Activated CD8-positive, alpha-beta memory T cell treated with anti-CD3 and anti-CD28 coated beads, Interleukin-2, amount 50 U/mL, for 48 hours (primary cell): ENCODE results near the gene C9orf153.

Experiments
- DNase-seq: peaks from one replicate; pipeline ENCODE4 v3.0.0-alpha.2; 2020

Gene C9orf153

DNA sequence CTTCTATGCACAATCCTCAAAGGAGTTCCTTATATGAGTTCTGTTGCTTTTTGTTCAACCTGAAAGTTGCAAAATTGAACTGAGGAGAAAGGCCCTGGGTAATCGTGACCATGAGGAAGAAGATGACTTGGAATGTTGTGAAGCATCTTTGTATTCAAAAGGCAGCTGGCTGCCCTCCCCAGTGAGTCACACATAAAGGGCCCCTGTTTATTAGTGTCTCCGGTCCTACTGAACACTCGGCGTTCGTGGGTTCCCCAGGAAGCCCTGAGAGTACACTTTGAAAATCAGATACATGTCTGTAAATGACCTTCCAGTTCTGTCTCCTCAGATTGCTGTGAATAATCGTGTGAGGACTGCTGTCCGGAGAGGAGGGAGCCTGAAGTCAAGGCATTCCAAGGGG lies 73.6 kb downstream of the C9orf153 start:
- DNase-seq: no peak

DNA sequence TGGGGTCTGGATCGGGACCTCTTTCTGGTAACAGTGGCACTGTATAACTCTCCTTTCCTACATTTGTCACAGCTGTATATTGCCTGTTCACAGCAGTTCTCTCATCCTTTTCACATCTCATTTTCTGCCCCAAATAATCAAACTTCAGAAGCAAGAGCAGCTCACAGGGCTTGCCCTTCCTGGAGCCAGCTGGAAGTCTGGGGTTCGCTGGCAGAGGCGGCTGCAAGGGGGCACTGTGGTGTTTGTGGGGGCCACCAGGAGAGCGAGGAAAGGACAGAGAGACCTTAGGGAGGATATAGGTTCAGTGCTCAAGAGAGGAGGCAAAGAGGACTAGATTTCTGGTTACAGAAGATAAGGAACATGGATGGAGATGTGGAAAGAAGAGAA lies 75.3 kb downstream of the C9orf153 start:
- DNase-seq: no peak

DNA sequence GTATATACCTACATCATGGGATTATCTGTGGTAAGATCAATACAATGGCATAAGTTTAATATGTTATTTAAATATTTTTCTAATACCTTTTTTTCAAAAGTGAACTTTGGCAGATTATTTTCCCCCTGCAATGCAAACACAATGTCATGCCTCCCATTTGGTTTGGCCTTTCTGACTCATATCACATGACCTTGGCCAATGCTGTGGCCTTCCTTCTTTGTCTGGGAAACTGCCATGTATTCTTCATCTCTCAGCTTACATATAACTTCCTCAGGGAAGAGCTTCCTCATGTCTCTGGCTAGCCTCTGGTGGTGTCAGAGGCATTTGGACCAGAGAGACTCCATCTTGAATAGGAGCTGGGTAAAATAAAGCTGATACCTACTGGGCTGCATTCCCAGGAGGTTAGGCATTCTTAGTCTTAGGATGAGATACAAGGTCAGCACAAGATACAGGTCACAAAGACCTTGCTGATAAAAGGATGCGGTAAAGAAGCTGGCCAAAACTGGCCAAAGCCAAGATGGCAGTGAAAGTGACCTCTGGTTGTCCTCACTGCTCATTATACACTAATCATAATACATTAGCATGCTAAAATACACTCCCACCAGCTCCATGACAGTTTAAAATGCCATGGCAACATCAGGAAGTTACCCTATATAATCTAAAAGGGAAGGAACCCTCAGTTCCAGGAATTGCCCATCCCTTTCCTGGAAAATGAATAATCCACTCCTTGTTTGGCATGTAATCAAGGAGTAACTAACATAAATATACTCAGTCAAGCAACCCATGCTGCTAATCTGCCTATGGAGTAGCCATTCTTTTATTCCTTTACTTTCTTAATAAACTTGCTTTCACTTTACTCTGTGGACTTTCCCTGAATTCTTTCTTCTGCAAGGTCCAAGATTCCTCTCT lies 76.0 kb downstream of the C9orf153 start:
- no peak for DNase-seq

DNA sequence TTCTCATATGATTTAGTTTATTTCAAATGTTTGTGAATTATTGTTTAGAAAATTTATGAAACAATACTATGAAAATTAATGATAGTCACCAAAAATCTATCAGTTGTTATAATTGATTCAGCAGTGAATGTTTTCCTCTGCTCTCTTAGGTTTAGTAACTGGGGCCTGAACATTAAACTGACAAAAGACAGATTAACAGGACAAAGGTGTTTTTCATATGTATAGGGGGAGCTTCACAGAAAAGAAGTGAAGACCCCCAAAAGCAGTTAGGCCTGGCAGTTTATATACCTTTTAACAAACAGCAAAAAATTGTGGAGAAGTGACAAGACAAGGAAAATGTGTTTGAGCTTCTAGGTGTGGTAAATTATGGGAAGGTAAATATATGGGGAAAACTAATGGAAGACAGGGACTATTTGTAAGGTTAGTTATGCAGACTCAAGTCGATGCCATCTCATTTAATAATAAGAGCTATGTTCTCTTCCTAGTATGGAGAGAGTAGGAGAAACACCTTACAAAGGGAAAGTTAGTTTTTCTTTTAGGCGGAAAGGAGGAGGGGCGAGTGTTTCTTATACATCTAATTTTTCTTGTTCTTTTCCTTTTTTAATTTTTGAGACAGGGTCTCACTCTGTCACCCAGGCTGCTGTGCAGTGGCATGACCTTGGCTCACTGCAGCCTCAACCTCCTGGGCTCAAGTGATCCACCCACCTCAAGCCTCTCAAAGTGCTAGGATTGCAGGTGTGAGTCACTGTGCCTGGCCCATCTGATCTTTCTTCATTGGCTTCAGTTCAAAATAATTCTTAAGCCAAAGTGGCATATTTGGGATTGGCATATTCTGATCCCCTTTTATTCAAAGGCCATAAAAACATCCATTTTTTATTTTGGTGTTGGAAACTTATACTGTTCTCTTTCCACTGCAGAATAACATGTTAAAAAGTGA lies 77.8 kb downstream of the C9orf153 start:
- no peak for DNase-seq

DNA sequence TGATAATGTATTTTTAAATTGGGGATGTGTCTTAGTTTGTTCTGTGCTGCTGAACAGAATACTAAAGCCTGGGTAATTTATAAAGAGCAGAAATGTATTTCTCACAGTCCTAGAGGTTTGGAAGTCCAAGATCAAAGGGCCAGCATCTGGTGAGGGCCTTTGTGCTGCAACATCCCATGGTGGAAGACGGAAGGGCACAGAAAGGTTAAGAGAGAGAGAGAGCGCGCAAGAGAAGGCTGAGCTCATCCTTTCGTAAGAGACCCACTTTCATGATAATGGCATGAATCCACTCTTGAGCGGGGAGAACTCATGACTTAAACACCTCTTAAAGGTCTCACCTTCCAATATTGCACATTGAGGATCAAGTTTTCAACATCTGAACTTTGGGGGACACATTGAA lies 81.0 kb downstream of the C9orf153 start:
- no peak for DNase-seq

DNA sequence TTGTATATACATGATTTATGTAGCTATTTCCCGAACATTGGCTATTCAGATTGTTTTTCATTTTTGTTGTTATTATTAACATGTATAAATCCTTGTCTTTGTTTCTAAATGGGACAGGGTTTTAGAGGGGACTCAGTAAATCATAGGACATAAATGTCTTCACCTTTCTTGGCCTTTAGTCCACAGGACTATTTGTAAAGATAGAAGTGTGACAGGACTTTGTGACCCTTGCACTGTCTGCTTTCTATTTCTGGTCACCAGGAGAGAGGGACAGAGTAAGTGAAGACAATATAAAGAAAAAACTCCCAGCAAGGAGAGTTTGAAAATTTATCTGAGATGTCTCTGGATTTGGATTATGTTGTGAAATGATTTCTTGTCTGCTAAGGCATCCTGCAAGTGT lies 81.5 kb downstream of the C9orf153 start:
- no peak for DNase-seq

DNA sequence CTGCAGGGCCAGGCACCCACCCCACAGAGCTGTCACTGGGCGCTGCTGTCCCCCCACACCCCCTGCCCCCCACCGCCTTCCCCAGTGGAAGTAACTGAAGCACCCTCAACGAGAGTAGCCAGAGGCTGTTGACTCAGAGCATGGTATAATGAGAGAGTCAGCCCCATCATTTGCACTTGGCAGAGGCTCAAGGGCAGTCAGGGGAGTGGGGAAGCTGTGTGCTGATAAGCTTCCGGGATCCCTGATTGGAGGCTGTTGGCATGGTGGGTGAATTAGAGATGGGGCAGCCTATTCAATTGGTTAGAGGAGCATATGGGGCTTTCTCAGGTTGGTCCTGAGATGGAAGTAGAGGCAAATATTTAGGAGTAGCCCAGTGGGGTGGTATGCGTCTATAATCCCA lies 83.0 kb downstream of the C9orf153 start:
- DNase-seq: no peak

DNA sequence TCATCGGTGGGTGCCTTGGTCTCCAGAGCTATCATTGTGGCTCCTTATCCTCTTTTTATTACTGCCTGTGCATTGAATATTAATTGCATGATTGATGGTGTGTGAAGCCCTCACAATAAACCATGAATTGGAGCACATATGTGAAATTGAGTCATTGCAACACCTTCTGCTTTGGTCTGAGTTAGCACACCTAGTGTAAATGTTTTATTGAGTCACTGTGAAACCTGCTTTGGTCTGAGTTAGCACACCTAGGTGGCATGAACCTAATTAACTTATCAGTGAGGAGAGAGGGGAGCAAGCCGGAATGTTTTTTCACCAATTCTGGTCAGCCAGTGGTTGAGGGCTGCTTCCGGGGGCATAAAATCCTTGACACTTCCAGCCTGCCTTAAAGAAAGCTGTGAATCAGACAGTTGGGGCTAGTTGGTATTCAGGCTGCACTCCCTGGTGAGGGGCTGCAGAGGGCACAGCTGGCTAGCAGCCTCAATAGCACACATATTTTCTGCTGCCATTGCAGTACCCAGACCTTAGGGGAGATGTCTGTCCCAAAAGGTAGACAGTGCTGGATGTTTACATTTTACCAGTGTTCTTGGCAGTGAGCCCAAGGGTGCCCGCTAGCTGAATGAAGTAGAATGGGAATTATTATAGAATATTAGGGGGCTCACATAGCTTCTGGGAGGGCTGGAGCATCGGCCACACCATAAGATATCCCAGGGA lies 83.6 kb downstream of the C9orf153 start:
- no peak for DNase-seq

DNA sequence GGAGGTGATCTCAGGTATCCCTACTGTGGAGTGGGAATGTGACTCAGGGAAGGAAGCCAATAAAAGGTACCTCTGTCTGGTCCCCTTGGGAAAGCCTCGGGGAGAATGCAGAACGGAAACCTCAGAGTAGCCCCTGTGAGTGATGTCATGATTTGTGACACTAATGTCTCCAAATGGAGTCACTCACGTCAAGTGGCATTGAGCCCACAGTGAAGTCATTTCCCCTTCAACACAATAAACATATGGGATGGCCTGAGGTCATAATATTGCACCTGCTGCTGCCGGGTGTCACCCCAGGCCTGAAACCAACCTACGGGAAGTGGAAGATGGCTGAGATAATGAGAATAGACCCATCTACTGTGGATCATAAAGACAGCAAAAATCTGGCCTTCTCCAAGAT lies 84.2 kb downstream of the C9orf153 start:
- no peak for DNase-seq
